Trophoblast cell (in vitro differentiated cells and primary cell): Measurements from ENCODE around the gene OVCH2. TPM values are rescaled to one million over a fixed set of nuclear protein-coding genes. Genes with fewer than 3 reads are reported as not detected.
"Not testable (repeated sequence)": the region's sequence is repeated elsewhere in the genome, so short reads cannot be mapped to it uniquely, and the experiment has no call there.

Source experiments
- DNase-seq, 2 donors: peaks; one replicate each; pipeline ENCODE4 v3.0.0-alpha.2; 2016
- H2AFZ ChIP-seq: 2 replicates; pipeline ENCODE4 v1.6.1; 2013; ENCODE audit warnings: low read length, moderate library complexity, mild to moderate bottlenecking; ENCODE audit not compliant: insufficient read depth, poor library complexity
- H2AK5ac ChIP-seq: 2 replicates; pipeline ENCODE4 v1.6.1; 2013; ENCODE audit warnings: mild to moderate bottlenecking, low read length
- H2BK120ac ChIP-seq: 2 replicates; pipeline ENCODE4 v1.6.1; 2013; ENCODE audit warnings: low read length, mild to moderate bottlenecking, moderate library complexity; ENCODE audit not compliant: insufficient read depth, poor library complexity
- H2BK12ac ChIP-seq: 2 replicates; pipeline ENCODE4 v1.6.1; 2013; ENCODE audit warnings: mild to moderate bottlenecking, low read length, moderate library complexity
- H2BK5ac ChIP-seq: 2 replicates; pipeline ENCODE4 v1.6.1; 2013; ENCODE audit warnings: low read length, low read depth, moderate library complexity, mild to moderate bottlenecking; ENCODE audit not compliant: poor library complexity
- H3K14ac ChIP-seq: 2 replicates; pipeline ENCODE4 v1.6.1; 2013; ENCODE audit warnings: mild to moderate bottlenecking, low read length
- H3K18ac ChIP-seq: 2 replicates; pipeline ENCODE4 v1.6.1; 2013; ENCODE audit warnings: mild to moderate bottlenecking, low read length
- H3K23ac ChIP-seq: 2 replicates; pipeline ENCODE4 v1.6.1; 2013; ENCODE audit warnings: low read length
- H3K27ac ChIP-seq: 2 replicates; pipeline ENCODE4 v1.5.1; 2013; ENCODE audit warnings: low read depth, mild to moderate bottlenecking, inconsistent platforms, low read length, moderate library complexity
- H3K27me3 ChIP-seq: 2 replicates; pipeline ENCODE4 v1.6.1; 2013; ENCODE audit warnings: inconsistent platforms, mild to moderate bottlenecking, low read length, moderate library complexity; ENCODE audit not compliant: insufficient read depth
- H3K36me3 ChIP-seq, 2 experiments: 1 replicate in 1 of 2; 2 replicates in 1 of 2; pipeline ENCODE4 v1.6.1; 2013; ENCODE audit warnings: low read length in 2 of 2, mild to moderate bottlenecking in 2 of 2, moderate library complexity in 1 of 2; ENCODE audit not compliant: insufficient read depth in 2 of 2, control insufficient read depth in 1 of 2
- H3K4ac ChIP-seq: 2 replicates; pipeline ENCODE4 v1.6.1; 2013; ENCODE audit warnings: low read depth, mild to moderate bottlenecking, low read length, moderate library complexity
- H3K4me1 ChIP-seq, 2 experiments: 1 replicate in 1 of 2; 2 replicates in 1 of 2; pipeline ENCODE4 v1.6.1; 2013; ENCODE audit warnings: low read length in 2 of 2, mild to moderate bottlenecking in 2 of 2, moderate library complexity in 1 of 2; ENCODE audit not compliant: insufficient read depth in 2 of 2, control insufficient read depth in 1 of 2
- H3K4me2 ChIP-seq: 2 replicates; pipeline ENCODE4 v1.6.1; 2013; ENCODE audit warnings: inconsistent platforms, mild to moderate bottlenecking, low read length, moderate library complexity
- H3K4me3 ChIP-seq: 2 replicates; pipeline ENCODE4 v1.5.1; 2013; ENCODE audit warnings: mild to moderate bottlenecking, low read depth, low read length, inconsistent platforms
- H3K79me1 ChIP-seq: one replicate; pipeline ENCODE4 v1.6.1; 2013; ENCODE audit warnings: low read length
- H3K79me2 ChIP-seq: 2 replicates; pipeline ENCODE4 v1.6.1; 2013; ENCODE audit warnings: low read length, mild to moderate bottlenecking; ENCODE audit not compliant: control insufficient read depth, insufficient read depth, poor library complexity
- H3K9ac ChIP-seq: 2 replicates; pipeline ENCODE4 v1.6.1; 2013; ENCODE audit warnings: mild to moderate bottlenecking, low read length
- H3K9me3 ChIP-seq: 2 replicates; pipeline ENCODE4 v1.6.1; 2013; ENCODE audit warnings: low read depth, mild to moderate bottlenecking, control low read depth, inconsistent platforms, low read length; ENCODE audit not compliant: insufficient read depth
- H4K12ac ChIP-seq: 2 replicates; pipeline ENCODE4 v1.6.1; 2013; ENCODE audit warnings: low read depth, mild to moderate bottlenecking, low read length, moderate library complexity
- H4K8ac ChIP-seq: 2 replicates; pipeline ENCODE4 v1.6.1; 2013; ENCODE audit warnings: low read depth, mild to moderate bottlenecking, low read length, moderate library complexity
- H4K91ac ChIP-seq: one replicate; pipeline ENCODE4 v1.6.1; 2013; ENCODE audit warnings: low read depth, mild to moderate bottlenecking, low read length, moderate library complexity
- WGBS: extraction: QIAGEN DNeasy Blood & Tissue Kit; methylation state at CpG from one replicate; pipeline ENCODE4 v1.1.7; 2013; ENCODE audit warnings: missing lambda C conversion rate; ENCODE audit not compliant: insufficient read length, insufficient coverage; ENCODE audit errors: extremely low coverage; 5-methylcytosine and 5-hydroxymethylcytosine counted together
- polyA plus RNA-seq: library from polyadenylated mRNA; stranded (reverse); fragments of 200-250 nt; gene quantifications from 2 replicates; pipeline ENCODE4 v1.2.3, GENCODE V29; 2013

OVCH2 gene, protein sequence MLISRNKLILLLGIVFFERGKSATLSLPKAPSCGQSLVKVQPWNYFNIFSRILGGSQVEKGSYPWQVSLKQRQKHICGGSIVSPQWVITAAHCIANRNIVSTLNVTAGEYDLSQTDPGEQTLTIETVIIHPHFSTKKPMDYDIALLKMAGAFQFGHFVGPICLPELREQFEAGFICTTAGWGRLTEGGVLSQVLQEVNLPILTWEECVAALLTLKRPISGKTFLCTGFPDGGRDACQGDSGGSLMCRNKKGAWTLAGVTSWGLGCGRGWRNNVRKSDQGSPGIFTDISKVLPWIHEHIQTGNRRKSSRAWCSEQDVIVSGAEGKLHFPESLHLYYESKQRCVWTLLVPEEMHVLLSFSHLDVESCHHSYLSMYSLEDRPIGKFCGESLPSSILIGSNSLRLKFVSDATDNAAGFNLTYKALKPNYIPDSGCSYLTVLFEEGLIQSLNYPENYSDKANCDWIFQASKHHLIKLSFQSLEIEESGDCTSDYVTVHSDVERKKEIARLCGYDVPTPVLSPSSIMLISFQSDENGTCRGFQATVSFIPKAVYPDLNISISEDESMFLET
- polyA plus RNA-seq = 1.5 and 1.9 TPM in 2 replicates

DNA sequence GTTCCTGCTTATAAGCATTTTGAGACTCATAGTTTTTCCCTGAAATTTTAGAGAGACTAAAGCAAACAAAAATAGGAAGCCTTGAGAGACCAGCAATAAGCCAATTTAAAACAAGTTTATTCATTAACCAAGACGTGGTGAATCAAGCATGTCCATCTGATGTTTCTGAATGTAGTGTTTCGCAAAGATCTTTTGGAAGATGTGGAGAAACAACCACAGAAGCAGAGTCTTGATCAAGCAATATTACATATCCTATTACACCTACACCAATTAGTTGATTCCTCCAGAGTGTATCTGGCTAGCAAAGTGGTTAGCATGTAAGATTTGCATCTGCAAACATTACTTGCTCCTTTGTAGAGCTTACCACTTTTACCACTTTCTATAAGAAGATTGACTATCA is at the start of gene OVCH2:
TSS of gene OVCH2 (minus strand) at position 101 of the 400 bp plus-strand sequence. CDS start at position 18, 83 bp downstream.
- no peak within 1 kb of the TSS for H3K23ac ChIP-seq
- WGBS = no CpG with 5 or more reads among the region's 2 CpGs
- H2AFZ ChIP-seq = no peak within 1 kb of the TSS

DNA sequence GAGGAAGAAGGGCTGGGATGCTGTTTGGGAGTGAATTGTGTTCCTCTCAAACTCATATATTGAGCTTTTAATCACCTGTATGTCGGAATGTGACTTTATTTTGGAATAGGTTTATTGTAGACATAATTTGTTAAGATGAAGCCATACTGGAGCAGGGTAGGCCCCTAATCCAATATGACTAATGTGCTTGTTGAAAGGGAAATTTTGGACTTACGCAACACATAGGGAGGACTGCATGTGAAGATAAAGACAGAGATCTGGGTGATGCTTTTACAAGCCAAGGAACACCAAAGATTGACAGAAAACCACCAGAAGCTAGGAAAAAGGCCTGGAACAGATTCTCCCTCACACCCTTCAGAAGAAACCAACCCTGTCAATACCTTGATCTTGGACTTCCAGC is 43.2 kb upstream of the OVCH2 start:
- H3K27me3 ChIP-seq = no peaks in the 10 kb centered on the region
- no peak overlapping the region for H3K23ac ChIP-seq
- H2BK120ac ChIP-seq = no peak overlapping the region
- H4K12ac ChIP-seq = no peak overlapping the region
- H3K79me1 ChIP-seq = no peaks in the 10 kb centered on the region
- H3K36me3 ChIP-seq = no peaks in the 10 kb centered on the region
- H2BK12ac ChIP-seq = no peak overlapping the region
- H3K4ac ChIP-seq = no peak overlapping the region
- no peak overlapping the region for H2AK5ac ChIP-seq
- H3K14ac ChIP-seq = no peak overlapping the region
- no peak overlapping the region for H3K27ac ChIP-seq
- no peak overlapping the region for H3K9ac ChIP-seq
- H3K4me2 ChIP-seq = no peak overlapping the region
- H2AFZ ChIP-seq = no peak overlapping the region
- H2BK5ac ChIP-seq = no peak overlapping the region
- no peaks in the 10 kb centered on the region for H3K4me1 ChIP-seq
- DNase-seq = no peak
- no peak overlapping the region for H4K91ac ChIP-seq
- no peak overlapping the region for H3K4me3 ChIP-seq
- no peak overlapping the region for H4K8ac ChIP-seq
- H3K79me2 ChIP-seq = no peaks in the 10 kb centered on the region
- no peaks in the 10 kb centered on the region for H3K9me3 ChIP-seq
- WGBS = no CpG with 5 or more reads among the region's 2 CpGs
- no peak overlapping the region for H3K18ac ChIP-seq

More for the DNA sequence above, at the start of gene OVCH2:
- Histone ChIP-seq H3K4me2 (no peak within 1 kb of the TSS), H3K36me3 (no peaks in the 10 kb centered on the region), H2BK12ac (no peak within 1 kb of the TSS), H3K9me3 (no peaks in the 10 kb centered on the region), H3K27me3 (no peaks in the 10 kb centered on the region), H3K79me2 (no peaks in the 10 kb centered on the region), H3K18ac (no peak within 1 kb of the TSS), H2BK5ac (no peak within 1 kb of the TSS), H3K4me1 (peaks cover 3% of the 10 kb centered on the region in 2 experiments), H2AK5ac (no peak within 1 kb of the TSS), H4K12ac (no peak within 1 kb of the TSS), H4K91ac (no peak within 1 kb of the TSS), H3K4ac (no peak within 1 kb of the TSS), H3K9ac (no peak within 1 kb of the TSS), H4K8ac (no peak within 1 kb of the TSS), H2BK120ac (no peak within 1 kb of the TSS), H3K27ac (no peak within 1 kb of the TSS), H3K79me1 (peaks cover 3% of the 10 kb centered on the region), H3K14ac (no peak within 1 kb of the TSS), H3K4me3 (no peak within 1 kb of the TSS)
- DNase-seq = no peak

DNA sequence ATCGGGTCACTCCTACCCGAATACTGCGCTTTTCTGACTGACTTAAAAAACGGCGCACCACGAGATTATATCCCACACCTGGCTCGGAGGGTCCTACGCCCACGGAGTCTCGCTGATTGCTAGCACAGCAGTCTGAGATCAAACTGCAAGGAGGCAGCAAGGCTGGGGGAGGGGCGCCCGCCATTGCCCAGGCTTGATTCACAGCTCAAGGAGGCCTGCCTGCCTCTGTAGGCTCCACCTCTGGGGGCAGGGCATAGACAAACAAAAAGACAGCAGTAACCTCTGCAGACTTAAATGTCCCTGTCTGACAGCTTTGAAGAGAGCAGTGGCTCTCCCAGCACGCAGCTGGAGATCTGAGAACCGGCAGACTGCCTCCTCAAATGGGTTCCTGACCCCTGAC is 28.5 kb upstream of the OVCH2 start:
- H3K4me2 ChIP-seq, H3K36me3 ChIP-seq, H3K79me1 ChIP-seq: not testable (repeated sequence)

DNA sequence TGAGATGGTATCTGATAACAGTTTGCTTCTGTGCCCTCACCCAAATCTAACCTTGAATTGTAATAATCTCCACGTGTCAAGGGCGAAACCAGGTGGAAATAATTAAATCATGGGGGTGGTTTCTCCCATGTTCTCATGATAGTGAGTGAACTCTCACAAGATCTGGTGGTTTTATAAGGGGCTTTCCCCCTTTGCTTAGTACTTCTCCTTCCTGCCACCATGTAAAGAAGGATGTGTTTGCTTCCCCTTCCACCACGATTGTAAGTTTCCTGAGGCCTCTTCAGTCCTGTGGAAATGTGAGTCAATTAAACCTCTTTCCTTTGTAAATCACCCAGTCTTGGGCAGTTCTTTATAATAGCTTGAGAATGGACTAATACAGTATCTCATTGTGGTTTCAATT is 8.5 kb upstream of the OVCH2 start:
- Histone ChIP-seq H3K18ac (no peak overlapping the region), H3K23ac (no peak overlapping the region), H3K14ac (no peak overlapping the region), H3K4me1 (no peaks in the 10 kb centered on the region), H3K4ac (no peak overlapping the region), H4K91ac (no peak overlapping the region), H4K12ac (no peak overlapping the region), H3K9me3 (no peaks in the 10 kb centered on the region), H3K79me2 (no peaks in the 10 kb centered on the region), H3K4me3 (no peak overlapping the region), H4K8ac (no peak overlapping the region), H3K36me3 (no peaks in the 10 kb centered on the region), H3K4me2 (no peak overlapping the region), H2BK12ac (no peak overlapping the region), H2BK120ac (no peak overlapping the region), H2BK5ac (no peak overlapping the region), H3K27ac (no peak overlapping the region), H3K9ac (no peak overlapping the region), H2AFZ (no peak overlapping the region), H2AK5ac (no peak overlapping the region), H3K27me3 (no peaks in the 10 kb centered on the region), H3K79me1 (no peaks in the 10 kb centered on the region)
- DNase-seq = no peak
- WGBS = no CpG with 5 or more reads among the region's 3 CpGs

More for the DNA sequence above, 28.5 kb upstream of the OVCH2 start:
- H4K8ac ChIP-seq, H3K9ac ChIP-seq, H3K27me3 ChIP-seq, H2AK5ac ChIP-seq, H4K91ac ChIP-seq, H3K79me2 ChIP-seq, H3K23ac ChIP-seq, H3K4me3 ChIP-seq, H3K4me1 ChIP-seq, H3K18ac ChIP-seq, DNase-seq, H3K9me3 ChIP-seq, H3K27ac ChIP-seq, H3K4ac ChIP-seq, H2BK5ac ChIP-seq, H4K12ac ChIP-seq, H2AFZ ChIP-seq, H2BK12ac ChIP-seq, H3K14ac ChIP-seq, H2BK120ac ChIP-seq: not testable (repeated sequence)
- WGBS = no CpG with 5 or more reads among the region's 14 CpGs
